Astrocyte (in vitro differentiated cells and primary cell): ENCODE data around the gene RPL27A.

ENCODE experiments used
- CTCF ChIP-seq: IDR thresholded peaks from 2 replicates; pipeline ENCODE4 v1.5.1; 2011; ENCODE audit warnings: low read depth, mild to moderate bottlenecking, inconsistent platforms, low read length, moderate library complexity; ENCODE audit not compliant: insufficient read depth
- EZH2 ChIP-seq: IDR thresholded peaks from 2 replicates; pipeline ENCODE4 v1.6.1; 2012; ENCODE audit warnings: mild to moderate bottlenecking, low read length, inconsistent platforms; ENCODE audit not compliant: insufficient read depth

DNA sequence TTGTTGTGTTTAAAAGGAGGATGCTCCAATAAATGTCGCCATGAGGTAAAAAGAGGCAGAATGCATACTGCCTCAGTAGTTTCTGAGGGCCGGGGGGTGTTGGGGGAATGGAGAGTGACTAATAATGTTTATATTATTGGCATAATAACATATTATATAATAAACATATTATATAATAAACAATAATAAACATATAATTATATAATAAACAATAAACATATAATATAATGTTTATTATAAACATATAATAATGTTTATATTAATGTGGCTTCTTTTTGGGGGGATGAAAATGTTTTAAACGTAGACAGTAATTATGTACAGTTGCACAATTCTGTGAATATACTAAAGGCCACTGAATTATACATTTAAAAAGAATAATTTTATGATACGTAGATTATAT, 35.7 kb upstream of the RPL27A start:
- TF ChIP-seq CTCF = no peak
- TF ChIP-seq EZH2 = no peak
